Adrenal gland (tissue), 5 donors: ENCODE measurements around the gene TP53TG5.

Experiments
- CTCF ChIP-seq, 6 experiments: fragments of 450-650 bp in 4 of 6; fragments of 200-600 bp in 2 of 6; sonication (generic) in 1 of 6; IDR thresholded peaks; 1 replicate in 5 of 6; 2 replicates in 1 of 6; pipeline versions ENCODE4 v1.5.1 to v1.8.0; 2016 to 2021; ENCODE audit warnings: antibody characterized with exemption in 6 of 6, mild to moderate bottlenecking in 2 of 6, moderate library complexity in 1 of 6
- POLR2A ChIP-seq, 2 donors: fragments of 450-650 bp; IDR thresholded peaks; one replicate each; pipeline ENCODE4 v1.6.1; 2017; ENCODE audit warnings: antibody characterized with exemption in 2 of 2, mild to moderate bottlenecking in 2 of 2, moderate library complexity in 1 of 2
- donor health status: DM: no; HTN: no; CAD: no.

- TF ChIP-seq CTCF (IDR thresholded peaks at IDR 0.05) (no peak), POLR2A (IDR thresholded peaks at IDR 0.05) (no peak)
Measured at GRCh38 chr20:45370571-45371160, 7.5 kb downstream of the TP53TG5 start.
